MCF 10A (cell line): ENCODE measurements around the gene PPID. TPM values are rescaled to one million over a fixed set of nuclear protein-coding genes. Genes with fewer than 3 reads are reported as not detected.
"Not testable (repeated sequence)": the region's sequence is repeated elsewhere in the genome, so short reads cannot be mapped to it uniquely, and the experiment has no call there.

Source experiments
- BruUV-seq: library from RNA; stranded (reverse); fragments of 400-500 nt; replicated peaks from 2 replicates; lab custom pipeline; 2021; lab: Mats Ljungman, UMichigan
- CTCF ChIA-PET: fragments of 300-600 bp; sonication (Branson Sonifier 250); formaldehyde crosslinking; extraction: SDS; loops from one replicate; lab custom pipeline; 2021; ENCODE audit warnings: antibody characterized with exemption, inconsistent platforms; lab: Yijun Ruan, JAX
- POLR2A ChIA-PET: fragments of 300-600, 350-650 bp; sonication (Branson Sonifier 250); formaldehyde crosslinking; extraction: SDS; loops from one replicate; lab custom pipeline; 2020; ENCODE audit warnings: antibody characterized with exemption, inconsistent platforms; lab: Yijun Ruan, JAX
- DNase-seq: peaks from one replicate; pipeline ENCODE4 v3.0.0-alpha.2; 2018; ENCODE audit not compliant: unreplicated experiment
- H3K27ac Mint-ChIP-seq: one replicate; pipeline ENCODE4 v1.8.0; 2022; ENCODE audit warnings: mild to moderate bottlenecking, low read depth, mixed read lengths; ENCODE audit not compliant: unreplicated experiment
- H3K27me3 Mint-ChIP-seq: one replicate; pipeline ENCODE4 v1.8.0; 2022; ENCODE audit warnings: mixed read lengths; ENCODE audit not compliant: insufficient read depth, unreplicated experiment
- H3K36me3 Mint-ChIP-seq: one replicate; pipeline ENCODE4 v1.8.0; 2022; ENCODE audit warnings: mild to moderate bottlenecking, moderate library complexity, mixed read lengths; ENCODE audit not compliant: insufficient read depth, unreplicated experiment
- H3K4me1 Mint-ChIP-seq: one replicate; pipeline ENCODE4 v1.8.0; 2022; ENCODE audit warnings: mixed read lengths; ENCODE audit not compliant: insufficient read depth, unreplicated experiment
- H3K4me3 Mint-ChIP-seq: one replicate; pipeline ENCODE4 v1.8.0; 2022; ENCODE audit warnings: mild to moderate bottlenecking, moderate library complexity, mixed read lengths; ENCODE audit not compliant: unreplicated experiment
- H3K9me3 Mint-ChIP-seq: one replicate; pipeline ENCODE4 v1.8.0; 2022; ENCODE audit warnings: mixed read lengths; ENCODE audit not compliant: unreplicated experiment
- intact Hi-C: fragments of 100-400 bp; cut with micrococcal nuclease; formaldehyde crosslinking; loops from 2 replicates; pipeline ENCODE4 v1.14.1; 2022
- total RNA-seq: library from RNA; stranded (reverse); gene quantifications from 2 replicates; pipeline ENCODE4 v1.2.3, GENCODE V29; 2022

Gene PPID
- total RNA-seq, 1 experiment from 2014 or later = 29.2 TPM

DNA sequence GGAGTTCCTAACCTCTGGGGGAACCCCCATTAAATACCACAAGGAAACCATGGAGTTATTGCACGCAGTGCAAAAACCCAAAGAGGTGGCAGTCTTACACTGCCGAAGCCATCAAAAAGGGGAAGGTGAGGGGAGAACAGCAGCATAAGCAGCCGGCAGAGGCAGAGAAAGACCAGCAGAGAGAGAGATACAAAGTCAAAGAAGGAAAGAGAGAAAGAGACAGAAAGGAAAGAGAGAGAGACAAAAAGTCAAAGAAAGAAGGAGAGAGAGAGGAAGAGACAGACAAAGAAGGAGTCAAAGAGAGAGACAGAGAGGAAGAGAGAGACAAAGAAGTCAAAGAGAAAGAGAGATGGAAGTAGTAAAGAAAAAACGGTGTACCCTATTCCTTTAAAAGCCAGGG, 59.9 kb downstream of the PPID start:
- BruUV-seq, H3K4me3 Mint-ChIP-seq, H3K9me3 Mint-ChIP-seq, intact Hi-C loops, H3K4me1 Mint-ChIP-seq, DNase-seq, H3K36me3 Mint-ChIP-seq, H3K27me3 Mint-ChIP-seq, H3K27ac Mint-ChIP-seq, CTCF ChIA-PET: not testable (repeated sequence)
- POLR2A ChIA-PET = interaction anchor here (1.5 kb wide), 1 partner anchor 12 kb away, joined by 3 read pairs; no protein-coding TSS in a partner anchor

Other genes starting within 250 kb of the PPID start
- 3.9 and 4.7 TPM in 2 replicates for gene RXFP1, start 201.5 kb downstream of the PPID start, total RNA-seq
- 6.3 and 7.0 TPM in 2 replicates for gene C4orf46, start 51.5 kb downstream of the PPID start, total RNA-seq
- gene ETFDH, start 51.1 kb downstream of the PPID start, total RNA-seq = 15.8 and 19.2 TPM in 2 replicates
- 6.4 and 9.3 TPM in 2 replicates for gene FNIP2, start 45.6 kb upstream of the PPID start, total RNA-seq